Measurements from ENCODE around the gene FIGNL2. TPM values are rescaled to one million over a fixed set of nuclear protein-coding genes. Genes with fewer than 3 reads are reported as not detected.
"Not testable (repeated sequence)": the region's sequence is repeated elsewhere in the genome, so short reads cannot be mapped to it uniquely, and the experiment has no call there.

Gene FIGNL2
- total RNA-seq, 4 donors from 2014 or later = 1.7 to 2.7 TPM; not detected in 2

GRCh38 chr12:51836041-51836826 is 12.3 kb downstream of the FIGNL2 start:
- no peaks in the 10 kb centered on the region for H3K27me3 ChIP-seq
- no peak for DNase-seq

DNA sequence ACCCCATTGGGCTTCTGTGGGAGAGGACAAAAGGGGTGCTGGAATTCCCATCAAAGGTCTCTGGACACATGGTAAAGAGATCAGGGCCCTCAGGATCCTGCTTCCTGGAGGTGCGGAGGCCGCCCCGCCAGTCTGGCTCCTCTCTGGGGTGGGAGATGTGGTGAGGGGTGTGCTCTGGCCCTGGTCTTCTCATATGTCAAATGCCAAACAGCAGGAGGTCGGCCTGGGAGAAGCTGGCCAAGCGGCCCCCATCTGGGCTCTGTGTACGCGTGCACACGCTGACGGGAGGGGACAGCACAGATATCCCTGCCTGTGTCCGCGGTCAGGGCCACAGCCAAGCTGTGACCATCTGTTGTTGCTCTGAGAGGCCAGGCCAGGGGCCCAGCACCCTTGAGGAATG is 14.1 kb downstream of the FIGNL2 start:
- H3K27me3 ChIP-seq = no peaks in the 10 kb centered on the region
- no peaks in the 10 kb centered on the region for H3K36me3 ChIP-seq
- intact Hi-C loops (cut with DNase I; ENCODE audit: low total_unique reads) = no loop called here
- no peaks in the 10 kb centered on the region for H3K9me3 ChIP-seq
- H3K4me3 ChIP-seq = no peak overlapping the region
- no peak for DNase-seq
- H3K4me1 ChIP-seq = no peaks in the 10 kb centered on the region
- TF ChIP-seq CTCF (IDR thresholded peaks at IDR 0.05) = no peak
- no peak for TF ChIP-seq POLR2A (IDR thresholded peaks at IDR 0.05)
- no peak overlapping the region for H3K27ac ChIP-seq

More at GRCh38 chr12:51836041-51836826, 12.3 kb downstream of the FIGNL2 start:
- no peaks in the 10 kb centered on the region for H3K4me1 ChIP-seq
- intact Hi-C loops (cut with DNase I; ENCODE audit: low total_unique reads) = no loop called here
- no peak overlapping the region for H3K4me3 ChIP-seq
- no peaks in the 10 kb centered on the region for H3K9me3 ChIP-seq
- H3K36me3 ChIP-seq = no peaks in the 10 kb centered on the region
- H3K27ac ChIP-seq = no peak overlapping the region
- no peak for TF ChIP-seq POLR2A (IDR thresholded peaks at IDR 0.05)
- no peak for TF ChIP-seq CTCF (IDR thresholded peaks at IDR 0.05)

- Histone ChIP-seq H3K9me3 (no peaks in the 10 kb centered on the region), H3K4me1 (no peaks in the 10 kb centered on the region), H3K4me3 (no peak overlapping the region), H3K27me3 (no peaks in the 10 kb centered on the region), H3K27ac (no peak overlapping the region), H3K36me3 (no peaks in the 10 kb centered on the region)
- no peak for DNase-seq
- intact Hi-C loops (cut with DNase I; ENCODE audit: low total_unique reads) = no loop called here
- no peak for TF ChIP-seq CTCF (IDR thresholded peaks at IDR 0.05)
- no peak for TF ChIP-seq POLR2A (IDR thresholded peaks at IDR 0.05)
Observed at GRCh38 chr12:51833448-51834227, 14.9 kb downstream of the FIGNL2 start.

DNA sequence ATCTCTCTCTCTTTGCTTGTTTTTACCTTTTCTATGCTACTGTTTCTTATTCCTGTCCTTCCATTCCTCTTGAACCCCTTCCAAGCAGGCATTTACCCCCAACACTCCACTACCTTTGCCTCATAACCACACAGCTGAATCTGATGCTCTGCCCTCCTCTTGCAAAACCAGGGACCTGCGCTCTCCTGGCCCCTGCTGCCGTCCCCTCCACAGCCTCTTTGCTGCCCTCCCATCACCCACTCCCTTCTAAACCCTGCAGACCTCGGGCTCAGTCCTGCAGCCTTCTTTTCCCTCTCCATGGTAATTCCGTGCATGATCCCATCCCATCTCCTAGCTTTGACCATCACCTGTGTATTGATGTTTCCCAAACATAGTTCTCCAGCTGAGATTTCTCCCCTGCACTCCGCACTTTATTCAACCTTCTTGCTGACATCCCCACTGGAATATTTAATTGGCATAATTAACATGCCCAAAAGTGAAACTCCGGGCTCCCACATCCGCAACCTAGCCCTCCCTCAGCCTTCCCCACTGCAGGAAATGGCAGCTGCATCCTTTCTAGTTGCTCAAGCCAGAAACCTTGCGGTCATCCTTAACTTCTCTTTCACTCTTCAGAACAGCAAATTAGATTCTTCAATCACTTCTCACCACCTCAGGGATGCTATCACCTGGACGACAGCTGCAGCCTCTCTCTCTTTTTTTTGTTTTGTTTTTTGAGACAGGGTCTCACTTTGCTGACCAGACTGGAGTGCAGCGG is 16.0 kb downstream of the FIGNL2 start:
- H3K27me3 ChIP-seq = no peaks in the 10 kb centered on the region
- H3K36me3 ChIP-seq = no peaks in the 10 kb centered on the region
- no peaks in the 10 kb centered on the region for H3K9me3 ChIP-seq
- no peaks in the 10 kb centered on the region for H3K4me1 ChIP-seq
- TF ChIP-seq POLR2A (IDR thresholded peaks at IDR 0.05) (no peak), CTCF (IDR thresholded peaks at IDR 0.05) (no peak)
- DNase-seq = no peak
- no peak overlapping the region for H3K27ac ChIP-seq
- no peak overlapping the region for H3K4me3 ChIP-seq
- intact Hi-C loops (cut with DNase I; ENCODE audit: low total_unique reads) = no loop called here

DNA sequence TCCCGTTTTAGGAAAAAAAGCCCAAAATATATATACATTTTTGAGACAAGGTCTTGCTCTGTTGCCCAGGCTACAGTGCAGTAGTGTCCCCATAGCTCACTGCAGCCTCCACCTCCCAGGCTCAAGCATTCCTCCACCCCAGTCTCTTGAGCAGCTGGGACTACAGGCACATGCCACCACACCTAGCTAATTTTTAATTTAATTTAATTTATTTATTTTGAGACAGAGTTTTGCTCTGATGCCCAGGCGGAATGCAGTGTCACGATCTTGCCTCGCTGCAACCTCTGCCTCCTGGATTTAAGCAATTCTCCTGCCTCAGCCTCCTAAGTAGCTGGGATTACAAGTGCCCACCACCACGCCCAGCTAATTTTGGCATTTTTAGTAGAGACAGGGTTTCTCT is 16.7 kb downstream of the FIGNL2 start:
- H3K27ac ChIP-seq; DNase-seq; H3K4me3 ChIP-seq; H3K9me3 ChIP-seq; H3K4me1 ChIP-seq; H3K27me3 ChIP-seq; intact Hi-C loops (cut with DNase I; ENCODE audit: low total_unique reads); H3K36me3 ChIP-seq: not testable (repeated sequence)

Data from uterus (tissue), 4 donors.